ENCODE measurements around the gene PPP2R5C.
A peak's percentile ranks its signal among the peaks of the same experiment; 100 is the strongest.
"Not testable (repeated sequence)": the region's sequence is repeated elsewhere in the genome, so short reads cannot be mapped to it uniquely, and the experiment has no call there.

PPP2R5C gene

GRCh38 chr14:101727611-101728366, 33.7 kb upstream of the PPP2R5C start:
- no peak for DNase-seq (ENCODE audit: low read depth, low spot score)

- no peak for DNase-seq (ENCODE audit: low read depth, low spot score)
Observed at GRCh38 chr14:101728367-101728742, 33.2 kb upstream of the PPP2R5C start.

DNA sequence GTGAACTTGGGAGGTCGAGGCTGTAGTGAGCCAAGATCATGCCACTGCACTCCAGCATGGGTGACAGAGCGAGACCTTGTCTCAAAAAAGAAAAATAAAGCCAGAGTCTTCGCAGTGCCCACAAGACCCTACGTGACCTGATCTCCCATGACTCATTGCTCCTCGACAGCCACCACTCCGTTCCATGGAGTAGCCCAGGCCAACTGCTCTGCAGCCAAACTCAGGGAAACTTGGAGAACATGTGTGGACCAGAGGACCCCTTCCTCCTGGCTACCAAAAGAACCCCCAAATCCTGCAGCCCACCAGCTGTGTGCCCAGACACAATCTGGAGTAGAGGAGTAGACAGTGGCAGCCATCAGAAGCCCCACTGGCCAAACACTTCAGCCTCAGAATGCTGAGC, 32.1 kb upstream of the PPP2R5C start:
- no peak for DNase-seq (ENCODE audit: low read depth, low spot score)

DNA sequence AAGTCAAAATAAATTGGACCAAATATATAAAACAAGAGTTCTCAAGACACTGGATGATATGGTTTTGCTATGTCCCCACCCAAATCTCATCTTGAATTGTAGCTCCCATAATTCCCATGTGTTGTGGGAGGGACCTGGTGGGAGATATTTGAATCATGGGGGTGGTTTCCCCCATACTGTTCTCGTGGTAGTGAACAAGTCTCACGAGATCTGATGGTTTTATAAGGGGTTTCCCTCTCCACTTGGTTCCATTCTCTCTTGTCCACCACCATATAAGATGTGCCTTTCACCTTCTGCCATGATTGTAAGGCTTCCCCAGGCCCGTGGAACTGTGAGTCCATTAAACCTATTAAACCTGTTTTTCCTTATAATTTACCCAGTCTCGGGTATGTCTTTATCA, 31.4 kb upstream of the PPP2R5C start:
- DNase-seq (ENCODE audit: low read depth, low spot score), result not testable (repeated sequence)

- no peak for DNase-seq (ENCODE audit: low read depth, low spot score)
Observed at GRCh38 chr14:101730626-101731186, 30.8 kb upstream of the PPP2R5C start.

DNA sequence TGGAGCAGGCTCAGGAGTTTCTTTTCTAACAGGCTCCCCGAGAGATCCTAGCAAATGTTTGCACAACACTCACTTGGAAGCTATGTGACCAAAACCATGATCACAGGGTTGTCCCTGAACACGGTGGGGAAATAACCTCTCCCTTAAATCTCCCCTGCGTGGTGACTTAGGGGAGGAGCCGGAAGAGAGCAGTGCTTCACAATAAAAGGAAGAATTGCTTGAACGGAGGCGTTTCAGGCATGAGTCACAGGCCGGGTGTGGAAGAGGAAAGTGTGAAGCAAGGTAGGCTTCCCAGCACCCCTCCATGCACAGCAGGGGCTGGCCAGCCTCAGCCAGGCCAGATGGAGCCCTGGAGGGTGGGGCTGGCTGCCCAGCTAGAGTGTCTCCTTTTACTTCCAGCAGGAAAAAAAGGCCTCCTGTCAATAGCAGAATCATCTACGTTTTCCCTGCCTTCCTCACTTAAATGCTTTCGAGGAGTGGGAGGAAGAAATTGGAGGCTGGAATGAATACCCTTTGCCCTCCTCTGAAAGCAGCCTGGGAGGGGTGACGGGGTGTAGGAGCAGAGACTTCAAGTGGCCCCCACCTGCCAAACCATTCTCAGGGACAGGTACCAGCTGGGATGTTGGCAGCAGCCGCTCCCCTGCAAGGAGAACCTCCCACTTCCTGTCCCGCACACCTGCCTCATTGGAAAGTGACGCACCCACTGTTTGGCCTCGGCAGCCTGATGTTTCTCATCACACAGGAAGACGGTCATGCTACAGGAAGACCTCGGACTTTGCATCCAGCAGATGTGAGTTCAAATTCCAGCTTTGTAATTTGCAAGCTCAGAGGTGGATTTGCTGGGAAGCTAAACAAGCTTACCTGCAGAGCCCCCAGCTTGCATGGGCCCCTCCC, 30.1 kb upstream of the PPP2R5C start:
- DNase-seq (ENCODE audit: low read depth, low spot score), result peak; percentile 68

- DNase-seq (ENCODE audit: low read depth, low spot score), result no peak
Observed at GRCh38 chr14:101732118-101732517, 29.4 kb upstream of the PPP2R5C start.

GRCh38 chr14:101733211-101733610, 28.3 kb upstream of the PPP2R5C start:
- no peak for DNase-seq (ENCODE audit: low read depth, low spot score)

- DNase-seq (ENCODE audit: low read depth, low spot score), result no peak
Observed at GRCh38 chr14:101734246-101734847, 27.2 kb upstream of the PPP2R5C start.

- no peak for DNase-seq (ENCODE audit: low read depth, low spot score)
Observed at GRCh38 chr14:101735453-101735852, 26.1 kb upstream of the PPP2R5C start.

- DNase-seq (ENCODE audit: low read depth, low spot score), result no peak
Observed at GRCh38 chr14:101736071-101736470, 25.4 kb upstream of the PPP2R5C start.

DNA sequence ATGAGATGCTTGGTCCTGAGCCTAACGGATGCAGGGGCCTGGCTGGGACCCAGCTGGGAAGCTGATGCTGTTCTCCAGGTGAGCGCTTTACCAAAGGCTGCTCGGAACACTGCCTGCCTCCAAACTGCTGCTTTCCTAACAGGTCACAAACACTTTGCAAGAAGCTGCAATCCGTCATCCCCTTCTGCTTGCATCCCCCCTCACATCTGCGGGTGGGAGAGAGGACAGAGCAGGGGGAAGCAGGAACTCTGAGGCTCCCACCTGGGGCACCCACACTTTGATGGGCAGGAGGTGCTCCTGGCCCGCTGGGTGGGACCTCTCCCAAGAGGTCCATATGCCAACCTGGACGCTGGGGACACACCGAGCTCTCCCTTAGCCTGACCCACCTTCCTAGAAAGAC, 24.9 kb upstream of the PPP2R5C start:
- DNase-seq (ENCODE audit: low read depth, low spot score), result no peak

DNA sequence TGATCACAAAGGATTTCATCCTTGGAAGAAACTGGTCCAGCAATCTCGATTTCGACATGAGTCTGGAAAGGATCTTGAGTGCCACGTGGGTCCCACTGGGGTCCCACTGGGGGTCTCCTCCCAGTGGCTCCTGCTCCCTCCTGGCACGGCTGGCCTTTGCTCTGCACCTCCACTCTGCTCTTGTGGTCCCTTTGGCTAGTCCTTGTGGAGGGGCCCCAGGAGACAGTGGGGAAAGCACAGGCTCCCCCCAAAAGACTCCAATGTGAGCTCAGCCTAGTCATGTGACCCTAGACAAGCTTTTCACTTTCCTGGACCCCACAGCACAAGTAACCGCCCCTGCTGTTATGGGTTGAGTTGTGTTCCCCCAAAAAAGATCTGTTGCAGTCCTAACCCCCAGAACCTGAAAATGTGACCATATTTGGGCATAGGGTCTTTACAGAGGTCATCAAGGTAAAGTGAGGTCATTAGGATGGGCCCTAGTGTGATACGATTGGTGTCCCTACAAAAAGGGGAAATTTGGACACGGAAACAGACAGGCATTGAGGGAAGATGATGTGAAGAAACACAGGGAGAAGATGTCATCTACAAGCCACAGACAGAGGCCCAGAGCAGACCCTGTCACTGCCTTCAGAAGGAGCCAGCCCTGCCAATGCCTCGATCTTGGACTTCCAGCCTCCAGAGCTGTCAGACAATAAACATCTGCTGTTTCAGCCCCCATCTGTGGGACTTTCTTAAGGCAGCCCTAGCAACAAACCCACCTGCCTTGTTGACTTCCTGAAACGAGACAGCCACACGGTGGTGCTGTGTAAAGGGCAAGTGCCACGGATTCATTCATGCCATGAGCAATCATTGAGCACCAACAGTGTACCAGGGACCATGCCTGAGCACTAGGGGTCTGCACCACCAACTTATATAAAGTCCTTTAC, 23.8 kb upstream of the PPP2R5C start:
- no peak for DNase-seq (ENCODE audit: low read depth, low spot score)

DNA sequence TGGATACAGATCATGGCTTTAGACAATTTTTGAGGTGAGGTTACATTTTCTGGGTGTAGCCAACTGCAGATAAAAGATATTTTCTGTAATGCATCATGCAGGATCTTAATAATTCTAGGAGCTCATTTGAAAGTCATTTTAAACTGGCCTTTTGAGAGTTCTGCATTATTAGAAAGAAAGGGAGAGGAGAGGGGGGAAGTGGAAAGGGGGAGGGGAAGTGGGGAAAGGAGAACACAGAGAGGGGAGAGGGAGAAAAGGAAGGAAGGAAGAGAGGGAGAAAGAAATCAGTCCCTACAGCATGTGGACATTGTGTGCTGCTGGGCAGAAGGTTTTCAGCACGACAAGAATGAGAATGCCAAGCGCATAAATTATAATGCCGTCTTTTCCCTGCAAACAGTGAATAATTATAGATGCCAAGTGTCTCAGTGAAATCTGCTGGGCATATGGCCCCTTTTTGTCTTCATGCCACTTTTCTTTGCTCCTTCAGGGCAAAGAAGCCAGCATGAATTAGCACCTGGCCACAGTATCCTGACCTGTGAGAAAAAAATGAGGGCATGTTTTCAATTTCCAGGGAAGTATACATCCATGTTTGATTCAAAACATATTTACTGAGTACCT, 22.7 kb upstream of the PPP2R5C start:
- no peak for DNase-seq (ENCODE audit: low read depth, low spot score)

DNA sequence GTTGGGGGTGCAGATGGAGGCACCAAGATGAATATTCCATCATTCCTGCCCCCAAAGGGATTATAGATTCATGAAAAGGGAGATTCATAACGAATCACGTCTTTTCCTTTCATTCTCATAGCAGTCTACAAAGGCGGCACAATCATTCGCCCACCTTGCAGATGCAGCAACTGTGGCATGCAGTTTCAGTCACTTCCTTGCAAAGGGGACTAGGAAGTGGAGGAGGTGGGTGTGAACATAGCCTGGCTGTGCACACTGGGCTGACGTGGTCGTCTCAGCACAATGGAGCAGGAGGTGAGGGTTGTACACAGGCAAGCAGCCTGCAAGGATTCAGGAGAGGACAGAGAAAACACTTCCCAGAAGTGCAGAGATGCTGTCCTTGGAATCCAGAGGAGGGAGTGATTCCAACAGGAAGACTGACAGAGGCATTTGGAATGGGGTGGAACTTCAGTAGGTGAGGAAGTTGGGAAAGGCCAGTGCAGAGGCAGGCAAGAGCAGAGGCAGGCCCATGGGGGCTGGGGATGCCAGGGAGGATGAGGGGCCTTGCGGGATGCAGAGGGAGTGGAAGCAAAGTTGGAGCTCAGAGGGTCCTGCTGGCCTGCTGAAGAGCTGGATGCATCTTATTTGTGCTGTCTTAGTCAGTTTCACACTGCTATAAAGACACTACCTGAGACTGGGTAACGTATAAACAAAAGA, 21.9 kb upstream of the PPP2R5C start:
- DNase-seq (ENCODE audit: low read depth, low spot score), result no peak

DNA sequence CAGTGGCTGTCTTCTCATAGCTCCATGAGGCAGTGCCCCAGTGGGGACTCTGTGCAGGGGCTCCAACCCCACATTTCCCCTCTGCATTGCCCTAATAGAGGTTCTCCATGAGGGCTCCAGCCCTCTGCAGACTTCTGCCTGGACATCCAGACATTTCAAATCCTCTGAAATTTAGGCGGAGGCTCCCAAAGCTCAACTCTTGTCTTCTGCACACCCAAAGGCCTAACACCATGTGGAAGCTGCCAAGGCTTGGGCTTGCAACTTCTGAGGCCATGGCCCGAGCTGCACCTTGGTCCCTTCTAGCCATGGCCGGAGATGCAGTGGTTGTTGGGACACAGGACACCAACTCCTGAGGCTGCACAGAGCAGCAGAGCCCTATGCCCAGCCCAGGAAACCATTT, 20.5 kb upstream of the PPP2R5C start:
- no peak for DNase-seq (ENCODE audit: low read depth, low spot score)

DNA sequence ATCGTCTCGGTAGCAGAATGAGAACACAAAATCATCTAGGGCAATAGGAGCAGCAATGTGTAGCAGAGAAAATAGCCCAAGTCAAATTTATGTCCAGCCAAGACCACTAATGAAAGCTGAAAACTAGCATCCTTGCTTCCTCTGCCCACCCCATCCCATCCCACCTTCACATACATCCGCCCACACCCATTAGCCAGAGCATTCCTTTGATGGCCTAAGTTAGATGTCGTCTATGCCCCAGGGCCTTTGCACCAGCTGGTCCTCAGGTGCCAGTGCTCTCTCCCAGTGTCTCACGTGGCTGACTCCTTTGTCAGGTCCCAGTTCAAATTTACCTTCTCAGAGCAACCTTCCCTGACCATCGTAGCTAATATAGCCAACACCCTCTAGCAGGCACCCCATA, 17.8 kb upstream of the PPP2R5C start:
- DNase-seq (ENCODE audit: low read depth, low spot score), result no peak

DNA sequence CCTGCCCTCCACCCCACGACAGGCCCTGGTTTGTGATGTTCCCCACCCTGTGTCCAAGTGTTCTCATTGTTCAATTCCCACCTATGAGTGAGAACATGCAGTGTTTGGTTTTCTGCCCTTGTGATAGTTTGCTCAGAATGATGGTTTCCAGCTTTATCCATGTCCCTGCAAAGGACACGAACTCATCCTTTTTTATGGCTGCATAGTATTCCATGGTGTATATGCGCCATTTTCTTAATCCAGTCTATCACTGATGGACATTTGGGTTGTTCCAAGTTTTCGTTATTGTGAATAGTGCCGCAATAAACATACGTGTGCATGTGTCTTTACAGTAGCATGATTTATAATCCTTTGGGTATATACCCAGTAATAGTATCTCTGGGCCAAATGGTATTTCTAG, 17.1 kb upstream of the PPP2R5C start:
- not testable (repeated sequence) for DNase-seq (ENCODE audit: low read depth, low spot score)

GRCh38 chr14:101749756-101750155, 11.8 kb upstream of the PPP2R5C start:
- DNase-seq (ENCODE audit: low read depth, low spot score), result not testable (repeated sequence)

- DNase-seq (ENCODE audit: low read depth, low spot score), result no peak
Observed at GRCh38 chr14:101754893-101755292, 6.6 kb upstream of the PPP2R5C start.

Measured in ELF-1 (cell line).